ENCODE results near the gene CERS1.

The CERS1 gene

DNA sequence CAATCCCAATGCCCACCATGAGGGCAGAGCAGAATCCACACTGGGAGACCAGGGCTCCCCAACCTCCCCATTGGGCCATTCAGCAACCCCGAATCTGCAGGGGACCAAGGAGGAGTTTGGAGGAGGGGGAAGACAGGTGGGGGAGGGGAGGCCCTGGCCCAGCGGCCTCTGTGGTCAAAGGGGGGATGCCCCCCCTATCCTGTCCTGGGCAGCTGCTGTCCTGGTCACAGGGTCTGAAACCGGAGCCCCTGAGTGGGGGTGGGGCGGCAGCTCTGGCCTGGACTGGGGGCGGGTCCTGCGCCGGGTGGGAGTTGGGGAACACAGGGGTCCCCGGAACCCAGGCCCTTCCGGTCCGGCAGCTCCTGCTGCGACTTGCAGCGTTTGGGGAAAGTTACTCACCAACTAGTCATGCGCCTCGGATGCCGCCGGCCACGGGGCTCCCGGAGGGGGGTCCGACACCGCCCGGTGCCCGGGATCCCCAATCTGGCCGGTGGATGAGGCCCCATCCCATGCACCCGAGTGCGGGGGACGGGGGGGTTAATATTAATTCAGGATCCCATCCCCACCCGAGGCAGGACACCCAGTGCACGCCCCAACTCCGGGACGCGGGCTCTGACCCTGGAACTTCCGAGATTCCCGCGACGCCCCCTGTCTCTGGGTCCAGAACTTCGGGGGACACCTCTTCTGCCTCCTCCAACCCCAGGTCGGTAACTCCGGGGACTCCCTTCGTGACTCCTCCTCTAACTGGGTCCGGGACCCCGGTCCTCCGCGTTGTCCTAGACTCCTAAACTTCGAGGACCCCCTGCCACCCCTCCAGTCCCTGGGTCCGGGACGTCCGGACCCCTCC is 44.2 kb upstream of the CERS1 start (continued):
- peak; percentile 7; the same call in 1 of the 2 replicates for TF ChIP-seq PATZ1 (tag by site-specific recombination; IDR thresholded peaks at IDR 0.05)
- TF ChIP-seq ZIC2 (tag by site-specific recombination; IDR thresholded peaks at IDR 0.05) = 0 out of 2 replicates have a peak, but pooled peaks have one; percentile 19
- TF ChIP-seq ZNF560 (tag by site-specific recombination; IDR thresholded peaks at IDR 0.05; ENCODE audit: borderline replicate concordance) = no peak
- TF ChIP-seq GLIS2 (tag by site-specific recombination; IDR thresholded peaks at IDR 0.05) = 0 out of 2 replicates have a peak, but pooled peaks have one; percentile 7
- TF ChIP-seq ZNF214 (tag by site-specific recombination; IDR thresholded peaks at IDR 0.05; ENCODE audit: borderline replicate concordance) = no peak
- TF ChIP-seq, protein P1, sequence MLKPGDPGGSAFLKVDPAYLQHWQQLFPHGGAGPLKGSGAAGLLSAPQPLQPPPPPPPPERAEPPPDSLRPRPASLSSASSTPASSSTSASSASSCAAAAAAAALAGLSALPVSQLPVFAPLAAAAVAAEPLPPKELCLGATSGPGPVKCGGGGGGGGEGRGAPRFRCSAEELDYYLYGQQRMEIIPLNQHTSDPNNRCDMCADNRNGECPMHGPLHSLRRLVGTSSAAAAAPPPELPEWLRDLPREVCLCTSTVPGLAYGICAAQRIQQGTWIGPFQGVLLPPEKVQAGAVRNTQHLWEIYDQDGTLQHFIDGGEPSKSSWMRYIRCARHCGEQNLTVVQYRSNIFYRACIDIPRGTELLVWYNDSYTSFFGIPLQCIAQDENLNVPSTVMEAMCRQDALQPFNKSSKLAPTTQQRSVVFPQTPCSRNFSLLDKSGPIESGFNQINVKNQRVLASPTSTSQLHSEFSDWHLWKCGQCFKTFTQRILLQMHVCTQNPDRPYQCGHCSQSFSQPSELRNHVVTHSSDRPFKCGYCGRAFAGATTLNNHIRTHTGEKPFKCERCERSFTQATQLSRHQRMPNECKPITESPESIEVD (tag by site-specific recombination; IDR thresholded peaks at IDR 0.05) = no peak
- peak; percentile 85 for TF ChIP-seq ZNF335 (tag by site-specific recombination; conservative IDR thresholded peaks at IDR 0.05)
- TF ChIP-seq ZNF488 (tag by site-specific recombination; IDR thresholded peaks at IDR 0.05) = no peak
- TF ChIP-seq, protein P2, sequence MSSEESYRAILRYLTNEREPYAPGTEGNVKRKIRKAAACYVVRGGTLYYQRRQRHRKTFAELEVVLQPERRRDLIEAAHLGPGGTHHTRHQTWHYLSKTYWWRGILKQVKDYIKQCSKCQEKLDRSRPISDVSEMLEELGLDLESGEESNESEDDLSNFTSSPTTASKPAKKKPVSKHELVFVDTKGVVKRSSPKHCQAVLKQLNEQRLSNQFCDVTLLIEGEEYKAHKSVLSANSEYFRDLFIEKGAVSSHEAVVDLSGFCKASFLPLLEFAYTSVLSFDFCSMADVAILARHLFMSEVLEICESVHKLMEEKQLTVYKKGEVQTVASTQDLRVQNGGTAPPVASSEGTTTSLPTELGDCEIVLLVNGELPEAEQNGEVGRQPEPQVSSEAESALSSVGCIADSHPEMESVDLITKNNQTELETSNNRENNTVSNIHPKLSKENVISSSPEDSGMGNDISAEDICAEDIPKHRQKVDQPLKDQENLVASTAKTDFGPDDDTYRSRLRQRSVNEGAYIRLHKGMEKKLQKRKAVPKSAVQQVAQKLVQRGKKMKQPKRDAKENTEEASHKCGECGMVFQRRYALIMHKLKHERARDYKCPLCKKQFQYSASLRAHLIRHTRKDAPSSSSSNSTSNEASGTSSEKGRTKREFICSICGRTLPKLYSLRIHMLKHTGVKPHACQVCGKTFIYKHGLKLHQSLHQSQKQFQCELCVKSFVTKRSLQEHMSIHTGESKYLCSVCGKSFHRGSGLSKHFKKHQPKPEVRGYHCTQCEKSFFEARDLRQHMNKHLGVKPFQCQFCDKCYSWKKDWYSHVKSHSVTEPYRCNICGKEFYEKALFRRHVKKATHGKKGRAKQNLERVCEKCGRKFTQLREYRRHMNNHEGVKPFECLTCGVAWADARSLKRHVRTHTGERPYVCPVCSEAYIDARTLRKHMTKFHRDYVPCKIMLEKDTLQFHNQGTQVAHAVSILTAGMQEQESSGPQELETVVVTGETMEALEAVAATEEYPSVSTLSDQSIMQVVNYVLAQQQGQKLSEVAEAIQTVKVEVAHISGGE (tag by site-specific recombination; conservative IDR thresholded peaks at IDR 0.05; ENCODE audit: low read depth) = no peak
- TF ChIP-seq, protein P3, sequence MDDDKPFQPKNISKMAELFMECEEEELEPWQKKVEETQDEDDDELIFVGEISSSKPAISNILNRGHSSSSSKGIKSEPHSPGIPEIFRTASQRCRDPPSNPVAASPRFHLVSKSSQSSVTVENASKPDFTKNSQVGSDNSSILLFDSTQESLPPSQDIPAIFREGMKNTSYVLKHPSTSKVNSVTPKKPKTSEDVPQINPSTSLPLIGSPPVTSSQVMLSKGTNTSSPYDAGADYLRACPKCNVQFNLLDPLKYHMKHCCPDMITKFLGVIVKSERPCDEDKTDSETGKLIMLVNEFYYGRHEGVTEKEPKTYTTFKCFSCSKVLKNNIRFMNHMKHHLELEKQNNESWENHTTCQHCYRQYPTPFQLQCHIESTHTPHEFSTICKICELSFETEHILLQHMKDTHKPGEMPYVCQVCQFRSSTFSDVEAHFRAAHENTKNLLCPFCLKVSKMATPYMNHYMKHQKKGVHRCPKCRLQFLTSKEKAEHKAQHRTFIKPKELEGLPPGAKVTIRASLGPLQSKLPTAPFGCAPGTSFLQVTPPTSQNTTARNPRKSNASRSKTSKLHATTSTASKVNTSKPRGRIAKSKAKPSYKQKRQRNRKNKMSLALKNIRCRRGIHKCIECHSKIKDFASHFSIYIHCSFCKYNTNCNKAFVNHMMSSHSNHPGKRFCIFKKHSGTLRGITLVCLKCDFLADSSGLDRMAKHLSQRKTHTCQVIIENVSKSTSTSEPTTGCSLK (tag by site-specific recombination; IDR thresholded peaks at IDR 0.05) = no peak
- no peak for TF ChIP-seq OVOL3 (tag by site-specific recombination; IDR thresholded peaks at IDR 0.05)

DNA sequence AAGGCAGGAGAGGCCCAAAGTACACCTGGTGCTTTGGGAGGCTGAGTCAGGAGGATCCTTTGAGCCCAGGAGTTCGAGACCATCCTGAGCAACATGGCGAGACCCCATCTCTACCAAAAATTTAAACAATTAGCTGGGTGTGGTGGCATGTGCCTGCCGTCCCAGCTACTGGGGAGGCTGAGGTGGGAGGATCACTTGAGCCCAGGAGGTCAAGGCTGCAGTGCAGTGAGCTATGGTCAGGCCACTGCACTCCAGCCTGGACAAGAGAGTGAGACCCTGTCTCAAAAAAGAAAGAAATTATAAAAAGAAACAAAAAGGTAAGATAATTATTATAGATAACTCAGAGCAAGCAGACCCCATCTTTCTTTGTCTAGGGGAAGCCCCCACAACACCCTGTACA is 43.2 kb upstream of the CERS1 start:
- ChIA-PET CTCF (interaction anchor here (3.0 kb wide), 1 partner anchor 48 kb away, joined by 13 read pairs; no protein-coding TSS in a partner anchor), POLR2A (interaction anchor here (1.3 kb wide), 1 partner anchor 10 kb away, joined by 3 read pairs; no protein-coding TSS in a partner anchor)
- no peaks in the 10 kb centered on the region for H3K9me3 ChIP-seq (ENCODE audit: control insufficient read depth, insufficient read depth, low read depth, low read length)
- peaks cover 2% of the 10 kb centered on the region; the same call in 1 of the 2 replicates for H3K4me1 ChIP-seq (ENCODE audit: control insufficient read depth, insufficient read depth, low read length)
- H3K4me3 ChIP-seq (ENCODE audit: low read depth, low read length) = no peak overlapping the region
- TF ChIP-seq ZNF24 (tag by site-specific recombination; IDR thresholded peaks at IDR 0.05) (no peak), ZNF341 (tag by site-specific recombination; IDR thresholded peaks at IDR 0.05; ENCODE audit: low read depth) (no peak), ZNF544 (tag by site-specific recombination; IDR thresholded peaks at IDR 0.05) (no peak)
- no peak overlapping the region for H3K27ac ChIP-seq (ENCODE audit: extremely low read depth, low read depth, low read length)
- peaks cover 0 to 9% of the 10 kb centered on the region in 2 experiments; a peak in 2 of 3 replicates for H3K36me3 ChIP-seq (ENCODE audit: control insufficient read depth in 2 of 2, insufficient read depth in 1 of 2, low read length in 2 of 2)

Data from HEK293 (cell line).